Activated T-cell treated with anti-CD3 and anti-CD28 coated beads, Interleukin-2, amount 50 U/mL, for 24 hours (primary cell): ENCODE measurements around the gene GYS1.

Source experiments
- DNase-seq: peaks from one replicate; pipeline ENCODE4 v3.0.0-alpha.2; 2020
- H3K27ac Mint-ChIP-seq: 2 replicates; pipeline ENCODE4 v1.8.0; 2020; ENCODE audit warnings: mild to moderate bottlenecking, mixed read lengths
- H3K27me3 Mint-ChIP-seq: 2 replicates; pipeline ENCODE4 v1.8.0; 2020; ENCODE audit warnings: mixed read lengths
- H3K36me3 Mint-ChIP-seq: 2 replicates; pipeline ENCODE4 v1.8.0; 2020; ENCODE audit warnings: low read depth, mixed read lengths
- H3K4me1 Mint-ChIP-seq: 2 replicates; pipeline ENCODE4 v1.8.0; 2020; ENCODE audit warnings: low read depth, mixed read lengths
- H3K4me3 Mint-ChIP-seq: 2 replicates; pipeline ENCODE4 v1.8.0; 2020; ENCODE audit warnings: mild to moderate bottlenecking, moderate library complexity, mixed read lengths
- H3K9me3 Mint-ChIP-seq: 2 replicates; pipeline ENCODE4 v1.8.0; 2020; ENCODE audit warnings: mixed read lengths

The GYS1 gene

GRCh38 chr19:48987323-48987722 is 5.8 kb downstream of the GYS1 start:
- no peak for DNase-seq
- peaks cover 37% of the 10 kb centered on the region for H3K4me1 Mint-ChIP-seq
- H3K36me3 Mint-ChIP-seq = peaks cover 71% of the 10 kb centered on the region
- H3K4me3 Mint-ChIP-seq = no peak overlapping the region
- H3K27ac Mint-ChIP-seq = peak overlapping the region; percentile 65
- H3K27me3 Mint-ChIP-seq = no peaks in the 10 kb centered on the region
- H3K9me3 Mint-ChIP-seq = no peaks in the 10 kb centered on the region

- Mint-ChIP-seq H3K36me3 (peaks cover 77% of the 10 kb centered on the region), H3K27ac (no peak overlapping the region), H3K9me3 (no peaks in the 10 kb centered on the region), H3K4me1 (peaks cover 30% of the 10 kb centered on the region), H3K4me3 (no peak overlapping the region), H3K27me3 (no peaks in the 10 kb centered on the region)
- no peak for DNase-seq
These were observed 6.9 kb downstream of the GYS1 start for GRCh38 chr19:48986211-48986610.

GRCh38 chr19:48985711-48986110 is 7.4 kb downstream of the GYS1 start:
- Mint-ChIP-seq H3K9me3 (no peaks in the 10 kb centered on the region), H3K27me3 (no peaks in the 10 kb centered on the region), H3K4me3 (no peak overlapping the region), H3K27ac (no peak overlapping the region), H3K4me1 (peaks cover 26% of the 10 kb centered on the region), H3K36me3 (peaks cover 74% of the 10 kb centered on the region)
- no peak for DNase-seq

GRCh38 chr19:48982280-48982679 is 10.8 kb downstream of the GYS1 start:
- no peak for DNase-seq
- Mint-ChIP-seq H3K9me3 (no peaks in the 10 kb centered on the region), H3K27me3 (no peaks in the 10 kb centered on the region), H3K4me1 (peaks cover 17% of the 10 kb centered on the region), H3K4me3 (no peak overlapping the region), H3K27ac (no peak overlapping the region), H3K36me3 (peaks cover 70% of the 10 kb centered on the region)

- Mint-ChIP-seq H3K27ac (no peak overlapping the region), H3K4me1 (peaks cover 10% of the 10 kb centered on the region), H3K36me3 (peaks cover 60% of the 10 kb centered on the region), H3K9me3 (no peaks in the 10 kb centered on the region), H3K27me3 (no peaks in the 10 kb centered on the region), H3K4me3 (no peak overlapping the region)
- DNase-seq = no peak
These were observed 16.0 kb downstream of the GYS1 start for GRCh38 chr19:48977061-48977460.

GRCh38 chr19:48975947-48976847 is 16.9 kb downstream of the GYS1 start:
- DNase-seq = no peak
- H3K27me3 Mint-ChIP-seq = no peaks in the 10 kb centered on the region
- peaks cover 10% of the 10 kb centered on the region for H3K4me1 Mint-ChIP-seq
- H3K36me3 Mint-ChIP-seq = peaks cover 54% of the 10 kb centered on the region
- H3K9me3 Mint-ChIP-seq = no peaks in the 10 kb centered on the region
- H3K4me3 Mint-ChIP-seq = no peak overlapping the region
- peak overlapping the region; percentile 44 for H3K27ac Mint-ChIP-seq

GRCh38 chr19:48970923-48971395 is 22.1 kb downstream of the GYS1 start:
- Mint-ChIP-seq H3K4me3 (no peak overlapping the region), H3K4me1 (peaks cover 25% of the 10 kb centered on the region), H3K27me3 (no peaks in the 10 kb centered on the region), H3K9me3 (no peaks in the 10 kb centered on the region), H3K27ac (peak overlapping the region; percentile 76), H3K36me3 (peaks cover 72% of the 10 kb centered on the region)
- peak; percentile 89 for DNase-seq

- Mint-ChIP-seq H3K27ac (peak overlapping the region; percentile 75), H3K4me1 (peaks cover 27% of the 10 kb centered on the region), H3K27me3 (no peaks in the 10 kb centered on the region), H3K4me3 (no peak overlapping the region), H3K9me3 (no peaks in the 10 kb centered on the region), H3K36me3 (peaks cover 75% of the 10 kb centered on the region)
- DNase-seq = no peak
These were observed 22.9 kb downstream of the GYS1 start for GRCh38 chr19:48970139-48970766.

- Mint-ChIP-seq H3K36me3 (peaks cover 78% of the 10 kb centered on the region), H3K27ac (peak overlapping the region; percentile 75), H3K4me1 (peaks cover 34% of the 10 kb centered on the region), H3K9me3 (no peaks in the 10 kb centered on the region), H3K4me3 (no peak overlapping the region), H3K27me3 (no peaks in the 10 kb centered on the region)
- DNase-seq = no peak
These were observed 23.6 kb downstream of the GYS1 start for GRCh38 chr19:48969276-48970138.

- Mint-ChIP-seq H3K4me3 (no peak overlapping the region), H3K9me3 (no peaks in the 10 kb centered on the region), H3K27me3 (no peaks in the 10 kb centered on the region), H3K27ac (no peak overlapping the region), H3K4me1 (peaks cover 41% of the 10 kb centered on the region), H3K36me3 (peaks cover 71% of the 10 kb centered on the region)
- no peak for DNase-seq
These were observed 24.3 kb downstream of the GYS1 start for GRCh38 chr19:48968813-48969218.

GRCh38 chr19:48968179-48968661 is 24.9 kb downstream of the GYS1 start:
- Mint-ChIP-seq H3K27ac (peak overlapping the region; percentile 97), H3K4me1 (peaks cover 47% of the 10 kb centered on the region), H3K4me3 (peak overlapping the region; percentile 92), H3K9me3 (no peaks in the 10 kb centered on the region), H3K36me3 (peaks cover 68% of the 10 kb centered on the region), H3K27me3 (no peaks in the 10 kb centered on the region)
- no peak for DNase-seq

- Mint-ChIP-seq H3K4me1 (peaks cover 53% of the 10 kb centered on the region), H3K36me3 (peaks cover 64% of the 10 kb centered on the region)
These were observed 25.5 kb downstream of the GYS1 start for GRCh38 chr19:48967346-48968178.

GRCh38 chr19:48966541-48967345 is 26.4 kb downstream of the GYS1 start:
- Mint-ChIP-seq H3K9me3 (no peaks in the 10 kb centered on the region), H3K27ac (peak overlapping the region; percentile 97), H3K4me3 (peak overlapping the region; percentile 92), H3K4me1 (peaks cover 61% of the 10 kb centered on the region), H3K27me3 (no peaks in the 10 kb centered on the region), H3K36me3 (peaks cover 67% of the 10 kb centered on the region)
- no peak for DNase-seq

More at GRCh38 chr19:48967346-48968178, 25.5 kb downstream of the GYS1 start:
- Mint-ChIP-seq H3K9me3 (no peaks in the 10 kb centered on the region), H3K27ac (peak overlapping the region; percentile 97), H3K27me3 (no peaks in the 10 kb centered on the region), H3K4me3 (peak overlapping the region; percentile 92)
- no peak for DNase-seq
